ENCODE data around the gene P2RX5.
"Not testable (repeated sequence)": the region's sequence is repeated elsewhere in the genome, so short reads cannot be mapped to it uniquely, and the experiment has no call there.

DNA sequence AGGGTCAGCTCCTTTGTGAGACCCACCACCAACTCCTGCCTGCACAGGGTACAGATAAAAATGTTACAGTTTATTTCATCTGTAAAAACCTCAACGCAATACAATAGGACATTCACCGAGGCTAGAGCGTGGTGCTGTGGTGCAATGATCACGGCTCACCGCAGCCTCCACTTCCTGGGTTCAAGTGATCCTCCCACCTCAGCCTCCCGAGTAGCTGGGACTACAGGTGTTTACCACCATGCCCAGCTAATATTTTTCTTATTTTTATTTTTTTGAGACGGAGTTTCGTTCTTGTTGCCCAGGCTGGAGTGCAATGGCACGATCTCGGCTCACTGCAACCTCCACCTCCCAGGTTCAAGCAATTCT, 38.9 kb upstream of the P2RX5 start:
- TF ChIP-seq, protein P1, sequence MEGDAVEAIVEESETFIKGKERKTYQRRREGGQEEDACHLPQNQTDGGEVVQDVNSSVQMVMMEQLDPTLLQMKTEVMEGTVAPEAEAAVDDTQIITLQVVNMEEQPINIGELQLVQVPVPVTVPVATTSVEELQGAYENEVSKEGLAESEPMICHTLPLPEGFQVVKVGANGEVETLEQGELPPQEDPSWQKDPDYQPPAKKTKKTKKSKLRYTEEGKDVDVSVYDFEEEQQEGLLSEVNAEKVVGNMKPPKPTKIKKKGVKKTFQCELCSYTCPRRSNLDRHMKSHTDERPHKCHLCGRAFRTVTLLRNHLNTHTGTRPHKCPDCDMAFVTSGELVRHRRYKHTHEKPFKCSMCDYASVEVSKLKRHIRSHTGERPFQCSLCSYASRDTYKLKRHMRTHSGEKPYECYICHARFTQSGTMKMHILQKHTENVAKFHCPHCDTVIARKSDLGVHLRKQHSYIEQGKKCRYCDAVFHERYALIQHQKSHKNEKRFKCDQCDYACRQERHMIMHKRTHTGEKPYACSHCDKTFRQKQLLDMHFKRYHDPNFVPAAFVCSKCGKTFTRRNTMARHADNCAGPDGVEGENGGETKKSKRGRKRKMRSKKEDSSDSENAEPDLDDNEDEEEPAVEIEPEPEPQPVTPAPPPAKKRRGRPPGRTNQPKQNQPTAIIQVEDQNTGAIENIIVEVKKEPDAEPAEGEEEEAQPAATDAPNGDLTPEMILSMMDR (IDR thresholded peaks at IDR 0.05; ENCODE audit: low read depth, low read length): not testable (repeated sequence)
- TF ChIP-seq EZH2phosphoT487 (IDR thresholded peaks at IDR 0.05; ENCODE audit: low read depth): not testable (repeated sequence)

Data from OCI-LY3 (cell line).